K562 (cell line): ENCODE results near the gene RYK. TPM values are rescaled to one million over a fixed set of nuclear protein-coding genes. Genes with fewer than 3 reads are reported as not detected.
A peak's percentile ranks its signal among the peaks of the same experiment; 100 is the strongest.
"Not testable (repeated sequence)": the region's sequence is repeated elsewhere in the genome, so short reads cannot be mapped to it uniquely, and the experiment has no call there.

ENCODE experiments used
- ATAC-seq: fragments of 200-7000 bp; cut with Tn5 transposase; 3 replicates; pipeline ENCODE4 v1.9.1; 2020; ENCODE audit warnings: moderate library complexity
- BruUV-seq: library from RNA; stranded (reverse); fragments of 400-500 nt; replicated peaks from 2 replicates; lab custom pipeline; 2021; lab: Mats Ljungman, UMichigan
- CTCF ChIA-PET: fragments of 300-600 bp; formaldehyde crosslinking; extraction: SDS; loops from one replicate; lab custom pipeline; 2021; ENCODE audit warnings: low intra/inter-chr PET ratio; lab: Yijun Ruan, JAX
- POLR2A ChIA-PET: fragments of 300-600, 350-650 bp; sonication (Branson Sonifier 250); formaldehyde crosslinking; extraction: SDS; loops from one replicate; lab custom pipeline; 2021; ENCODE audit warnings: antibody characterized with exemption, inconsistent platforms; lab: Yijun Ruan, JAX
- DNase-seq, 4 experiments: peaks; one replicate each; pipeline versions ENCODE4 v3.0.0 to v3.0.0-alpha.2; 2011 to 2018; ENCODE audit warnings: low spot score in 3 of 4, mixed read lengths in 3 of 4; ENCODE audit errors: extremely low read depth in 1 of 4
- FAIRE-seq: peaks from 2 replicates; lab custom pipeline; 2011; peaks lifted over from hg19 to GRCh38; lab: Jason Lieb, UNC
- H2AFZ ChIP-seq: 2 replicates; pipeline ENCODE4 v1.6.0; 2011; ENCODE audit warnings: low read depth, low read length, control low read depth, inconsistent platforms
- H3K27ac ChIP-seq: fragments of 200-600 bp; 3 replicates; pipeline ENCODE4 v1.8.0; 2011; ENCODE audit warnings: low read depth, mild to moderate bottlenecking, control low read depth, inconsistent platforms, low read length, moderate library complexity, mixed read lengths; ENCODE audit errors: extremely low read depth
- H3K27me3 ChIP-seq, 2 experiments: fragments of 300-600 bp in 1 of 2; 2 replicates in 1 of 2; 3 replicates in 1 of 2; pipeline versions ENCODE4 v1.6.0 to v1.8.0; 2011; ENCODE audit warnings: inconsistent platforms in 2 of 2, low read length in 2 of 2, mild to moderate bottlenecking in 1 of 2, mixed read lengths in 1 of 2, moderate library complexity in 1 of 2; ENCODE audit not compliant: control insufficient read depth in 2 of 2, insufficient read depth in 2 of 2
- H3K36me3 ChIP-seq: fragments of 300-600 bp; 3 replicates; pipeline ENCODE4 v1.8.0; 2011; ENCODE audit warnings: mild to moderate bottlenecking, low read length, inconsistent platforms; ENCODE audit not compliant: control insufficient read depth, insufficient read depth
- H3K4me1 ChIP-seq, 2 experiments: fragments of 200-600 bp in 1 of 2; replicated peaks in 1 of 2; 2 replicates in 1 of 2; 3 replicates in 1 of 2; pipeline versions ENCODE4 v1.5.1 to v1.8.0; 2011; ENCODE audit warnings: inconsistent platforms in 2 of 2, low read length in 2 of 2, mild to moderate bottlenecking in 1 of 2, mixed read lengths in 1 of 2, moderate library complexity in 1 of 2; ENCODE audit not compliant: control insufficient read depth in 2 of 2, insufficient read depth in 2 of 2
- H3K4me2 ChIP-seq: 2 replicates; pipeline ENCODE4 v1.6.1; 2011; ENCODE audit warnings: low read length, control low read depth, inconsistent platforms, mixed read lengths; ENCODE audit not compliant: insufficient read depth
- H3K4me3 ChIP-seq: fragments of 200-600 bp; sonication (generic), shearing (Covaris generic); 2 replicates; pipeline ENCODE4 v1.5.1; 2016; ENCODE audit warnings: control low read depth, inconsistent platforms
- H3K79me2 ChIP-seq: fragments of 200-600 bp; 3 replicates; pipeline ENCODE4 v1.8.0; 2011; ENCODE audit warnings: low read length, inconsistent platforms; ENCODE audit not compliant: control insufficient read depth, insufficient read depth
- H3K9ac ChIP-seq, 2 experiments: 2 replicates each; pipeline versions ENCODE4 v1.6.0 to v1.6.1; 2011; ENCODE audit warnings: low read depth in 2 of 2, low read length in 2 of 2, control low read depth in 1 of 2, inconsistent platforms in 1 of 2, mild to moderate bottlenecking in 1 of 2, mixed read lengths in 1 of 2; ENCODE audit not compliant: insufficient read depth in 1 of 2
- H3K9me1 ChIP-seq: one replicate; pipeline ENCODE4 v1.6.0; 2011; ENCODE audit warnings: inconsistent platforms, mild to moderate bottlenecking, low read length, moderate library complexity; ENCODE audit not compliant: control insufficient read depth, insufficient read depth
- H3K9me3 ChIP-seq: replicated peaks from 2 replicates; pipeline ENCODE4 v1.5.1; 2011; ENCODE audit warnings: low read depth, low read length, inconsistent platforms; ENCODE audit not compliant: control insufficient read depth, insufficient read depth
- H4K20me1 ChIP-seq: replicated peaks from 2 replicates; pipeline ENCODE4 v1.6.1; 2011; ENCODE audit warnings: low read length, inconsistent platforms, mixed read lengths; ENCODE audit not compliant: control insufficient read depth, insufficient read depth
- CTCF ChIP-seq, 3 experiments: IDR thresholded peaks in 2 of 3; conservative IDR thresholded peaks in 1 of 3; 2 replicates each; pipeline ENCODE4 v1.5.1; 2011 to 2012; ENCODE audit warnings: low read length in 3 of 3, mild to moderate bottlenecking in 3 of 3, control low read depth in 2 of 3, improper control_type of control experiment in 1 of 3, inconsistent platforms in 1 of 3, low read depth in 1 of 3, mixed read lengths in 1 of 3, moderate library complexity in 1 of 3; ENCODE audit not compliant: insufficient read depth in 2 of 3
- GATAD2B ChIP-seq: fragments of 450-650 bp; IDR thresholded peaks from 2 replicates; pipeline ENCODE4 v1.6.1; 2017; ENCODE audit warnings: mild to moderate bottlenecking, borderline replicate concordance
- NFIC ChIP-seq: fragments of 450-650 bp; IDR thresholded peaks from 2 replicates; pipeline ENCODE4 v1.6.1; 2017; ENCODE audit warnings: mild to moderate bottlenecking, inconsistent platforms
- RB1 ChIP-seq: fragments of 450-650 bp; IDR thresholded peaks from 2 replicates; pipeline ENCODE4 v1.6.1; 2017; ENCODE audit warnings: low read depth, mild to moderate bottlenecking
- WGBS: fragments of 100-300 bp; shearing (Covaris generic); methylation state at CpG from one replicate; pipeline ENCODE4 v1.1.6; 2016; ENCODE audit warnings: low coverage, mixed read lengths; ENCODE audit not compliant: insufficient coverage; ENCODE audit errors: missing lambda C conversion rate; 5-methylcytosine and 5-hydroxymethylcytosine counted together
- in situ Hi-C: fragments of 300-500 bp; cut with MboI; formaldehyde crosslinking; loops from 4 replicates; pipeline ENCODE4 v1.15.0; 2018; ENCODE audit warnings: inconsistent platforms, mixed read lengths
- intact Hi-C: fragments of 100-400 bp; cut with micrococcal nuclease; formaldehyde crosslinking; loops from 2 replicates; pipeline ENCODE4 v1.14.2; 2022
- polyA plus RNA-seq, 8 experiments: library from polyadenylated mRNA; depleted of rRNA in 4 of 8; stranded (reverse) in 5 of 8; unstranded in 3 of 8; fragments of >200 nt; fragmentation: Nextera tagmentation in 2 of 8; fragmentation: Illumina TruSeq in 1 of 8; extraction: Ambion mirVana in 2 of 8; extraction: Trizol in 1 of 8; gene quantifications; 2 replicates each; pipeline versions ENCODE4 v1.2.1 to v1.2.3, GENCODE V29; 2011 to 2014; ENCODE audit warnings: inconsistent platforms in 1 of 8, missing spikeins in 1 of 8
- total RNA-seq, 7 experiments: library from RNA; depleted of rRNA in 6 of 7; stranded (reverse); fragments of >200 nt in 6 of 7; fragmentation: Illumina TruSeq in 2 of 7; extraction: Trizol in 2 of 7; gene quantifications; 2 replicates each; pipeline versions ENCODE4 v1.2.1 to v1.2.3, GENCODE V29; 2011 to 2021; ENCODE audit warnings: low replicate concordance in 1 of 7

The RYK gene
- total and polyA plus RNA-seq, 9 of the 15 experiments (the other 6 are each of a cell fraction or from before 2014, with no cell fraction given) = 4.2 to 29.5 (median 16.6) TPM

- H3K79me2 ChIP-seq = no peaks in the 10 kb centered on the region
- no peaks in the 10 kb centered on the region for H3K36me3 ChIP-seq
- no peak overlapping the region for H3K9ac ChIP-seq
- H3K27me3 ChIP-seq = peaks cover 3 to 6% of the 10 kb centered on the region in 2 experiments; a peak in 3 of 5 replicates
- FAIRE-seq = no peak
- H3K4me1 ChIP-seq = no peaks in the 10 kb centered on the region
- H3K9me3 ChIP-seq = no peaks in the 10 kb centered on the region
- in situ Hi-C loops = no loop called here
- H2AFZ ChIP-seq = no peak overlapping the region
- no peak for DNase-seq
- H3K9me1 ChIP-seq = no peaks in the 10 kb centered on the region
- no peak for ATAC-seq
- 0% methylated on average over 2 of the region's 3 CpGs for WGBS
- CTCF ChIA-PET = no interaction called here
- no peak overlapping the region for H3K4me3 ChIP-seq
- H4K20me1 ChIP-seq = no peaks in the 10 kb centered on the region
- POLR2A ChIA-PET = interaction anchor here (0.8 kb wide), 1 partner anchor 35 kb away, joined by 3 read pairs; no protein-coding TSS in a partner anchor
- no peak overlapping the region for H3K4me2 ChIP-seq
- intact Hi-C loops = no loop called here
- no peak for TF ChIP-seq CTCF (IDR thresholded peaks at IDR 0.05 in 2 of 3, conservative IDR thresholded peaks at IDR 0.05 in 1 of 3; ENCODE audit: insufficient read depth in 2 of 3, low read depth in 1 of 3, low read length in 3 of 3)
- TF ChIP-seq NFIC = 0 out of 2 replicates have a peak, but pooled peaks have one; percentile 15
- TF ChIP-seq RB1 = no peak
- TF ChIP-seq GATAD2B = no peak
- H3K27ac ChIP-seq = no peak overlapping the region
- no TSS peak for BruUV-seq
Measured at GRCh38 chr3:134276086-134276485, 25.4 kb upstream of the RYK start.

DNA sequence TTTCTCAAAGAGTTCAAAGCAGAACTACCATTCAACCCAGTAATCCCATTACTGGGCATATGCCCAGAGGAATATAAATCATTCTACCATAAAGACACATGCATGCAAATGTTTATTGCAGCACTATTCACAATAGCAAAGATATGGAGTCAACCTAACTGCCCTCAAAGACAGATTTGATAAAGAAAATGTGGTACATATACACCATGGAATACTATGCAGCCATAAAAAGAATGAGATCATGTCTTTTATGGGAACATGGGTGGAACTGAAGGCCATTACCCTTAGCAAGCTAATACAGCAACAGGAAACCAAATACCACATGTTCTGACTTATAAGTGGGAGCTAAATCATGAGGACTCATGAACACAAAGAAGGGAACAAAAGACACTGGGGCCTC is 24.5 kb upstream of the RYK start:
- in situ Hi-C loops, intact Hi-C loops, H3K4me2 ChIP-seq: not testable (repeated sequence)

More for the DNA sequence above, 24.5 kb upstream of the RYK start:
- ATAC-seq, H3K36me3 ChIP-seq, POLR2A ChIA-PET, FAIRE-seq, H3K4me1 ChIP-seq, H3K9ac ChIP-seq, H3K79me2 ChIP-seq, H2AFZ ChIP-seq, CTCF ChIA-PET, H4K20me1 ChIP-seq, H3K4me3 ChIP-seq, H3K9me3 ChIP-seq, H3K27ac ChIP-seq, DNase-seq, H3K27me3 ChIP-seq, BruUV-seq, H3K9me1 ChIP-seq: not testable (repeated sequence)
